ENCODE measurements around the gene FCRL5. TPM values are rescaled to one million over a fixed set of nuclear protein-coding genes. Genes with fewer than 3 reads are reported as not detected.

Gene FCRL5
- total RNA-seq, 1 donor from 2014 or later = not detected

DNA sequence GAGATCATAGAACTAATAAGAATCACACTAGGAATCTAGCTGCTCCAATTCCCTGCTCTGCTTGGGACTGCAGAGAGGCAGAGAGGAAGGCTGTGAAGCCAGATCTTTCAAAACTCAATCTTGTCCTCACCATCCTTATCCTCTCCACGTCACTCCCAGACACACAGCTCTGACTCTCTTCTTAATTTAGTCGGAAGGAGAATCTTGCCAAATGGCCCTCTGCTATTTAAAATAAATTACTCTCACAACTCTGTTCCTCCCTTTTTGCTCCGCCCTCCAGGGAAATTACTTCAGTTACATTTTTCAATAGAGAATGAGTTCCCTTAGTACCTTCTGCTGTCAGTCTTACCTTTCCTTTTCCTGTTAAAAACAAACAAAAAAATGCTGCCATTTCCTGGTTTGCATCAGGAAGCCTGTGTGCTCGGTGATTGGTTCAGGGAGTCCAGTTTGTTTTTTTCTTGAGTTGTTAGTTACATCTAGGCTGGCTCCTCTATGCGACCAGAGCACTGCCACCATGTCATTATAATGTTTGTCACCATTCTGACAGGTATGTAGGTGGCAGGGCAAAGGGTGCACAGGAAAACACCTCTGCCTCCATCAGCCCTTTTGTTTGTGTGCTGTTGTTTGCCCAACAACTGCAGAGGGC, 80.1 kb downstream of the FCRL5 start:
- Histone ChIP-seq H3K27me3 (no peaks in the 10 kb centered on the region), H3K4me1 (no peaks in the 10 kb centered on the region), H3K4me3 (no peak overlapping the region), H3K27ac (no peak overlapping the region), H3K9me3 (peaks cover 0 to 6% of the 10 kb centered on the region in 2 donors), H3K36me3 (no peaks in the 10 kb centered on the region)
- no peak for DNase-seq (ENCODE audit: low spot score in 2 of 2)
- TF ChIP-seq CTCF (IDR thresholded peaks at IDR 0.05) = no peak
- intact Hi-C loops (cut with DNase I) = no loop called here

- no peak for TF ChIP-seq CTCF (IDR thresholded peaks at IDR 0.05)
- no peaks in the 10 kb centered on the region for H3K27me3 ChIP-seq
- H3K4me1 ChIP-seq = no peaks in the 10 kb centered on the region
- no peak overlapping the region for H3K27ac ChIP-seq
- no peak overlapping the region for H3K4me3 ChIP-seq
- H3K9me3 ChIP-seq = peaks cover 0 to 6% of the 10 kb centered on the region in 2 donors
- H3K36me3 ChIP-seq = no peaks in the 10 kb centered on the region
- intact Hi-C loops (cut with DNase I) = no loop called here
- no peak for DNase-seq (ENCODE audit: low spot score in 2 of 2)
These were observed 80.8 kb downstream of the FCRL5 start for GRCh38 chr1:157471531-157471930.

- intact Hi-C loops (cut with DNase I) = no loop called here
- Histone ChIP-seq H3K9me3 (no peaks in the 10 kb centered on the region), H3K36me3 (no peaks in the 10 kb centered on the region), H3K27me3 (no peaks in the 10 kb centered on the region), H3K27ac (no peak overlapping the region), H3K4me1 (no peaks in the 10 kb centered on the region), H3K4me3 (no peak overlapping the region)
- no peak for DNase-seq (ENCODE audit: low spot score in 2 of 2)
- no peak for TF ChIP-seq CTCF (IDR thresholded peaks at IDR 0.05)
These were observed 82.3 kb downstream of the FCRL5 start for GRCh38 chr1:157469752-157470675.

DNA sequence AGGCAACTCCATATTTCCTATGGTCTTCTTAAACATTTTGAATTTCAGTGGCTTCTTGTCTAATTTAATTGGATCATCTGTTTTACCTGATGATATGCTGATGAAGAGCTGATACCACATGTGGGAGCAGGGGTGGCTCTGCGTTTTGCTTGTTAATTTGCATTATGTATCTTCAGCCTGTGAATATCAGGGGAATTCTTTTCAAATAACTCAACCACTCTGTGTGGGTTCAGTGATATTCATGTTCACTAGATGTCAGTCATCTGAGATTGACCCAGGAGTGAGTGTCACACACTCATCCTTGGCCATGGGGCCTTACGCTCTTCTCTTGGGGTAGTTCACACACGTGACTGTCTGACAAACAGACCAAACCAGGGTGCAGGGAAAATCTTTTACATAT, 83.0 kb downstream of the FCRL5 start:
- no peak for DNase-seq (ENCODE audit: low spot score in 2 of 2)
- intact Hi-C loops (cut with DNase I) = no loop called here
- no peaks in the 10 kb centered on the region for H3K36me3 ChIP-seq

GRCh38 chr1:157466011-157466410, 86.3 kb downstream of the FCRL5 start:
- intact Hi-C loops (cut with DNase I) = no loop called here
- DNase-seq (ENCODE audit: low spot score in 2 of 2) = no peak

More for the DNA sequence above, 83.0 kb downstream of the FCRL5 start:
- Histone ChIP-seq H3K9me3 (no peaks in the 10 kb centered on the region), H3K27ac (no peak overlapping the region), H3K4me1 (no peaks in the 10 kb centered on the region), H3K4me3 (no peak overlapping the region), H3K27me3 (no peaks in the 10 kb centered on the region)
- TF ChIP-seq CTCF (IDR thresholded peaks at IDR 0.05) = no peak

More at GRCh38 chr1:157466011-157466410, 86.3 kb downstream of the FCRL5 start:
- Histone ChIP-seq H3K9me3 (no peaks in the 10 kb centered on the region), H3K27me3 (no peaks in the 10 kb centered on the region), H3K27ac (no peak overlapping the region), H3K36me3 (no peaks in the 10 kb centered on the region), H3K4me1 (no peaks in the 10 kb centered on the region), H3K4me3 (no peak overlapping the region)
- no peak for TF ChIP-seq CTCF (IDR thresholded peaks at IDR 0.05)

Other genes starting within 250 kb of the FCRL5 start
- gene FCRL4, start 45.6 kb upstream of the FCRL5 start, total RNA-seq = not detected
- gene FCRL3, start 148.3 kb upstream of the FCRL5 start, total RNA-seq = not detected
- not detected for gene FCRL2, start 224.6 kb upstream of the FCRL5 start, total RNA-seq

Data from ascending aorta (tissue), 2 donors.